Measurements from ENCODE around the gene CARM1.
"Not testable (repeated sequence)": the region's sequence is repeated elsewhere in the genome, so short reads cannot be mapped to it uniquely, and the experiment has no call there.

Gene CARM1

DNA sequence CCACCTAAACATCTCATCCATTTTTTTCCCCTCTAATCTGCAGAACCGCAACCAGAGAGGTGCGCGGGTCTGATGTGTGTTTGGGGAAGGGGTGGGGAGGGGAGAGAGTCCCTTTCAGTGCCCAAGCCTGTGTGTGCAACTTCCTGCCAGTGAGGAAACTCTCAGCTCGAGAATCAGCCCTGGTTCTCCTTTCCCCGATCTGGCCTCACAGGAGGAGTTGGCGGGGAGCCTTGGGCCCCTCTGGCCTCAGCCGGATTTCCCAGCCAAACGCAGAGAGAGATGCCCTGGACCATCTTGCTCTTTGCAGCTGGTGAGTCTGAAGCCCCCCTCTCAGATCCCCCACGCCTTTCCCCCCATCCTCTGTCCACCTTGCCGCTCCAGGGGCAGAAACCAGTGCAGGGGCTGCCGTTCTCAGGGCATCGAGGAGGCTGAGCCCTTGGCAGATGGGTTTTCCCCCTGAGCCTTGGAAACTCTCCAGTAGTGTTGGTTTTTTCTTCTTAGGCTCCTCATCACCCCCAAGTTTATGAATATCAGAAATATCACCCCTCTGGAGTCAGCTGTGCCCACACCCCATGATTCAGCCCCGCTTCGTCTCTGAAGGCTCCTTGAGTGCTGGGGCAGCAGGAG lies 23.0 kb upstream of the CARM1 start, which contains the start of gene C19orf38:
TSS of gene C19orf38 (plus strand) at position 186 of the 627 bp plus-strand sequence. CDS start at position 280, 94 bp downstream.
- no peak for DNase-seq

DNA sequence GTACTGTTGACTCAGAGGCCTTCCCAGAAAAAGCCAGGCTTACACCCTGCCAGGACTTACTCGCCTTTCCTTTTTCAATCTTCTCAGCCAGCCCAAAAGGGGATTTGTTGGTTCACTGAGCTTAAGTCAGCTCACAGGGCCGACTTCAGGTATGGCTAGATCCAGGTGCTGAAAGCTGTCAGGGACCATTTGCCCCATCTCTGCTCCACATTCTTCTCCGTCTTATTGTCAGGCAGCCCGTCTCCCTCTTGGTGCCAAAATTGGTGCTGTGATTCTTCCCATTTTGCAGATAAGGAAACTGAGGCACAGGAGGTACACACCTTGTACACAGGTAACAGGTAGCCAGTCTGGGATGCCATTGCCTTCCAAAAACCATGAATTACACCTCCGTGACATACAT lies 20.7 kb upstream of the CARM1 start:
- DNase-seq: no peak

DNA sequence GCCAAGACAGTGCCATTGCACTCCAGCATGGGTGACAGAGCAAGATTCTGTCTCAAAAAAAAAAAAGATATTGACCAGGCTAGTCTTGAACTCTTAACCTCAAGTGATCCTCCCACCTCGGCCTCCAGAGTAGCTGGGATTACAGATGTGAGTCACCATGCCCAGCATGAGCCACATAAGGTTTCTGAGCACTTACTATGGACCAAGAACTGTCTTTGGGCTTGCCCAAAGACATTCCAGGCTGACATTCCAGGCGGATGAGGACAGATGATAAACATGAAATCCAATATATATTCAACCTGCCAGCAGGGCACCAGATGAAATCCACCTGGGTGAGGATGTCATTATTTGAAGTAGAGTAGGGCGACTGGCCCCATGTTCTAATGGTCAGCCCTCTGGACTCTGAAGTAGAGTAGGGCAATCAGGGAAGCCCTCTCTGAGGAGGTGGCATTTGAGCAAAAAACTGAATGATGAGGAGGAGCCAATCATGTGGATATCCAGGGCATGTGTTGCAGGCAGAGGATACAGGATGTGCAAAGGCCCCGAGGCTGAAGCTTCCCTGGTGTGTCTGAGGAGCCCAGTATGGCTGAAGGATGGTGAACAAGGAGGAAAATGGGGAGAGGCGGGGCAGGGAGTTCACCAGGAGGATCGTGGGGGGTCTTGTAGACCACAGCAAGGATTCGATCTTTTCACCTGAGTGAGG lies 19.1 kb upstream of the CARM1 start:
- no peak for DNase-seq

DNA sequence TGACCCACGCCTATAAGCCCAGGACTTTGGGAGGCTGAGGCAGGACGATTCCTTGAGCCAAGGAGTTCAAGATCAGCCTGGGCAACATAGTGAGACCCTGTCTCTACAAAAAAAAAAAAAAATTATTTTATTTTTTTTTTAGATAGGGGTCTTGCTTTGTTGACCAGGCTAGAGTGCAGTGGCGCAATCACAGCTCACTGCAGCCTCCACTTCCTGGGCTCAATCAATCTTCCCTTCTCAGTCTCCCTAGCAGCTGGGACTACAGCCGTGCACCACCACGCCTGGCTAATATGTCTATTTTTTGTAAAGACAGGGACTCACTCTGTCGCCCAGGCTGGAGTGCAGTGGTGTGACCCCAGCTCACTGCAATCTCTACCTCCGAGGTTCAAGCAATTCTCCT lies 18.4 kb upstream of the CARM1 start:
- no peak for DNase-seq

DNA sequence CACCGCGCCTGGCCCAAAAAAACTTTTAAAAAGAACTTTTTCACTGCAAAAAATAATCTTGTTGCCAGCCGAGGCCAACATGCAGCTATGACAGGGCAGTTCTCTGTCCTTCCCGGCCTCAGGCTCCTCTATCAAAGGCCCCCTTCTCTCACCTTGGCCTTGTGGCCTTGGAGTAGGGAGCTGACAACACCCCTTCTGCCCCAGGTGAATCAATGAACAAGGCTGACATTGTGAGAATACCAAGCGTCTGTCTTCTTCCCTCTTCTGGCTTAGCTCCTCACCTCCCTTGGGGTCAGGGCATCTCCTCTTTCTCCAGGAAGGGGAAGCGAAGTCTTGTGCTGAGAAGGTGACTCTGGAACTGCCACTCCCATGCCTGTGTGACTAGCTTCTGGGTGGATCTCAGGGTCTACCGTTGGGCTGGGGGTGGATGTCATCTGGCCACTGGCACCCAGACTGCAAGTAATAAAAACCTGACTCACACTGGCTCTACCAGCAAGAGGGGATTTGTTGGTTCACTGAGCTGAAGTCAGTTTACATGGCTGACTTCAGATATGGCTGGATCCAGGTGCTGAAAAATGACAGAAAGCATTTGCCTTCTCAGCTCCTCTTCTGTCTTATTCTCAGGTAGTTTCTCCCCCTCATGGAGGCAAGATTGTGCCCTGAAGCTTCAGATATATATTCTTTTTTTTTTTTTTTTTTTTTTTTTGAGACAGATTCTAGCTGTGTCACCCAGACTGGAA lies 16.8 kb upstream of the CARM1 start:
- DNase-seq: no peak

DNA sequence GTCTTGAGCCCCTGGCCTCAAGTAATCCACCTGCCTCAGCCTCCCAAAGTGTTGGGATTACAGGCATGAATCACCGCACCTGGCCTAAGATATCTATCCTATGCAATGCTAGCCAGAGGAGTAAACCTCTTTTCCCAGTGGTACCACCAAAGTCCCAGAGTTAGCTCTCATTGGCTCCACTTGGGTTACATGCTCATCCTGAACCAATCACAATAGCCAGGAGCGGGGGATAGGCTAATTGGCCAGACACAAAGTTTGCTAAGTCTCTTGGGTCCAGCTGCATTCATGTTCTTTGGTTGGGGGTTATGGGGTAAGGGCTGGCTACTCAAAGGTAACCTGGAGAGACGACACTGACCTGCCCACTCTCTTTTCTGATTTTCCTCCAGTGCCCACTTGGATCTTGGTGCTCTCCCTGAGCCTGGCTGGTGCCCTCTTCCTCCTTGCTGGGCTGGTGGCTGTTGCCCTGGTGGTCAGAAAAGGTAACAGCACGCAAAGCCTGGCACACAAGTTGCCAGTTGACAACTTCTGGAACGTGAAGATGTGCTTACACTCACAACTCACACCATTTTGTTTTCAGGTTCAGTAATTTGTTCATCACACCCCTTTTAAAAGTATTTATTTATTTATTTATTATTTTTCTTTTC lies 15.4 kb upstream of the CARM1 start:
- no peak for DNase-seq

DNA sequence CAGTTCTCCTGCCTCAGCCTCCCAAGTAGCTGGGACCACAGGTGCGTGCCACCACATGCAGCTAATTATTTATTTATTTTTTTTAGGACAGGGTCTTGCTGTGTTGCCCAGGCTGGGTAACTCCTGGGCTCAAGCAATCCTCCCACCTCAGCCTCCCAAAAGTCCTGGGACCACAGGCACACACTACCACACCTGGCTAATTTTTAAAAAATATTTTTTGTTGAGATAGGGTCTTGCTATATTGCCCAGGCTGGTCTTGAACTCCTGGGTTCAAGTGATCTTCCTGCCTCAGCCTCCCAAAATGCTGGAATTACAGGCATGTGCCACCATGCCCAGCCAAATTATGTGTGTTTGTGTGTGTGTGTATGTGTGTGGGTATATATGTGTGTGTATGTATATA lies 14.5 kb upstream of the CARM1 start:
- DNase-seq: not testable (repeated sequence)

DNA sequence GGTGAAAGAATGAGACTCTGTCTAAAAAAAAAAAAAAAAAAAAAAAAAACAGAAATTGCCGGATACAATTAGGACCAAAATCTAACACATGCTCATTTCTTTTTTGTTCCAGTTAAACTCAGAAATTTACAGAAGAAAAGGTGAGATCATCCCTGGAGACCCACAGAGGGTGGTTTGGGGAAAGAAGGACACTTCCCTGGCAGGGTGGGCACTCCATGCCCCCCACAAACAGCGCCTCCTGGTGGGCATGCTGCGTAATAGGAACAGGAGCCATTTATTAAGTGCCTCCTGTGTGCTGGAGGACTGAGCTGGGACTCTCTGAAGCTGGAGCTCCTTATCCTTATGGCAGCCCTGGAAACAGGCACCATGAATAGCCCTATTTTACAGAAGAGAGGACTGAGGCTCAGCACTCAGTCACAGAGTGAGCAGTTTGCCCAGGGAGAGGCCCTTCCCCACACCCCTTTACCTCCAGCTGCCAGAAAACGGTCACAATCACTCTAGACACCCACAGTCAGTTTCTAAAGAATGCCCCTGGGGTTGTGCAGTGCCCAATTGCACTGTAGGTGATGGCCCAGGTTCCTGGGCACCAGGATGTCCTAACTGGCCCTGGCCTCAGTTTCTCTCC lies 13.0 kb upstream of the CARM1 start:
- DNase-seq: no peak

DNA sequence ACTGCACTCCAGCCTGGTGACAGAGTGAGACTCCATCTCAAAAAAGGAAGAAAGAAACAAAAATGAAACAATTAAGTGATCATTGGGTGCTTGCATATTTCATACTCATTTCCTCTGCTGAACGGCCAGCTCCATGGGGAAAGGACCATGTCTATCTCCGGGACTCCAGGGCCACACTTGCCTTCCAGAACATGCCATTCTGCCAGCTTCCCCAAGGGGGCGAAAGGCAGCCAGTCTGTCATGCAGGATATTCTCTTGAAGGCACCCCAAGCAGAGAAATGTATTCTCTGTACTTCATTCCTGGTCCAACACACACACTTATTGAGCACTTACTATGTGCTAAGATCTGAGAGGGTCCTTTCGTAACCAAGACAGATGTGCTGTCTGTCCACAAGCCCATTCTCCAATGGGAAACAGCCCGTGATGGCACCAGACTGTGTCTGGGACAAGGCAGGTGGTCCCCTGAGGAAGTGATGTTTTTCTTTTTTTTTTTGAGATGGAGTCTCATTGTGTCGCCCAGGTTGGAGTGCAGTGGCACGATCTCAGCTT lies 10.2 kb upstream of the CARM1 start:
- no peak for DNase-seq

DNA sequence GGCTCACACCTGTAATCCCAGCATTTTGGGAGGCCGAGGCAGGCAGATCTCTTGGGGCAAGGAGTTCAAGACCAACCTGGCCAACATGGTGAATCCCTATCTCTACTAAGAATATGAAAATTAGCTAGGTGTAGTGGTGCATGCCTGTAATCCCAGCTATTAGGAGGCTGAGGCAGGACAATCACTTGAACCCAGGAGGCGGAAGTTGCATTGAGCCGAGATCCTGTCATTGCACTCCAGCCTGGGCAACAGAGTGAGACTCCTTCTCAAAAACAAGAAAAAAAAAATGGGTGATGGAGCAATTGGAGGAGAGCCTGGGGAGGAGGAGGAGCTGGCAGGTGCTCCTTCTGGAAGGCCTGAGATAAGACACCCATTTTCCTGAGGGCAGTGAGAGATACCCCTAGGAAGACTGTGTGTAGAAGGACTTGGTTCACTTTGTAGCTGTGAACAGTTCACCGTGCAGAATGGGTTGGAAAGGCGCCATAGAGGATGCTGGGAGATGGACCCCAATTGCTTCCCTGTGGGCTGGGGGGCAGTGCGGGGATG lies 8.7 kb upstream of the CARM1 start:
- no peak for DNase-seq

DNA sequence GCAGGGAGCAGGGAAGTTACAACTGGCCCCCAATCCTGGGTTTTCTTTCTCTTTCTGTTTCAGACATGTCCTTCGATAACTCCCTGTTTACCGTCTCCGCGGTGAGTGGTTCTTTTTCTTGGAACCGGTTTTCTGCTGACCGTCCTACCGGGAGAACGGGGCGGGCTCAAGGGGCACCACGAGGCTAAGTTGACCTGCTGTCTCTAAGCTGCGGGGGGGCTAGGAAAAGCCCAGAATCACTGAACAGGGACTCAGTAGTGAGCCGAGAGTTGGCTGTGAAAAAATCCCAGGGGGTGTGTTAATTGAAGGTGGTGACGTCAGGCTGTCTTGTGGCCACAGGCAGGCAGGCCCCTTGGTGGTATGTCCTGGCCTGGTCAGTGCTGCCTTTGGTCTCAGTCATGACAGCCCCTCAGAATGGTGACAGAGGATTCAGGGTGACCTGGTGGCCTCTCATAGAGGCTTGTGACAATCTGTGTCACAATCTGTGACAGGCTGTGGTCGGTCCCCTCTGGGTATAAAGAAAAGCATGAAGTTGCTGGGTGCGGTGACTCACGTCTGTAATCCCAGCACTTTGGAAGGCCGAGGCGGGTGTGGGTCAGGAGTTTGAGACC lies 8.1 kb upstream of the CARM1 start:
- DNase-seq: no peak

DNA sequence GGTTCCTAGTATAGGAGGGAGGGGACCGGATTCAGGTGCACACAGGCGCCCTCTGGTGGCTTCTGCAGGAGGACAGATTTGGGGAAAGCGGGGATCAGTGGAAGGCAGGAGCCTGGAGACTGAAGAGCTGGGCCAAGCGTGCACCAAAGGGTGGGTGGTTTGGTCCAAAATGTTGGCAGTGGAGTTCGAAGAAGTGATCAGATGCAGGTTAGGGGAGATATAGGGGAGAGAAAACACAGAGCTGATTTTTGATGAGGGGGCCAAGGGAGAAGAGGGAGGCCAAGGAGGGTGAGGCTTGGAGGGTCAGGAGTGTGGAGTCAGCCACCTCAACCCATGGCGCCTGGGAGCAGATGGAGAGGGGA lies 6.8 kb upstream of the CARM1 start:
- DNase-seq: peak; percentile 37

DNA sequence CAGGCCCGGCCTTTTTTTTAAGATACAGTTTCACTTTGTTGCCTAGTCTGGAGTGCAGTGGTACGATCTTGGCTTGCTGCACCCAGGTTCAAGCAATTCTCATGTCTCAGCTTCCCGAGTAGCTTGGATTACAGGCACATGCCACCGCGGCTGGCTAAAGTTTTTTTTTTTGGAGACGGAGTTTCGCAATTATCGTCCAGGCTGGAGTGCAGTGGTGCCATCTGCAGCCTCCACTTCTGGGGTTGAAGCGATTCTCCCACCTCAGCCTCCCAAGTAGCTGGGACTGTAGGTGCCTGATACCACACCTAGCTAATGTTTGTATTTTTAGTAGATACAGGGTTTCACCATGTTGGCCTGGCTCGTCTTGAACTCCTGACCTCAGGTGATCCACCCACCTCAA lies 4.9 kb upstream of the CARM1 start:
- no peak for DNase-seq

DNA sequence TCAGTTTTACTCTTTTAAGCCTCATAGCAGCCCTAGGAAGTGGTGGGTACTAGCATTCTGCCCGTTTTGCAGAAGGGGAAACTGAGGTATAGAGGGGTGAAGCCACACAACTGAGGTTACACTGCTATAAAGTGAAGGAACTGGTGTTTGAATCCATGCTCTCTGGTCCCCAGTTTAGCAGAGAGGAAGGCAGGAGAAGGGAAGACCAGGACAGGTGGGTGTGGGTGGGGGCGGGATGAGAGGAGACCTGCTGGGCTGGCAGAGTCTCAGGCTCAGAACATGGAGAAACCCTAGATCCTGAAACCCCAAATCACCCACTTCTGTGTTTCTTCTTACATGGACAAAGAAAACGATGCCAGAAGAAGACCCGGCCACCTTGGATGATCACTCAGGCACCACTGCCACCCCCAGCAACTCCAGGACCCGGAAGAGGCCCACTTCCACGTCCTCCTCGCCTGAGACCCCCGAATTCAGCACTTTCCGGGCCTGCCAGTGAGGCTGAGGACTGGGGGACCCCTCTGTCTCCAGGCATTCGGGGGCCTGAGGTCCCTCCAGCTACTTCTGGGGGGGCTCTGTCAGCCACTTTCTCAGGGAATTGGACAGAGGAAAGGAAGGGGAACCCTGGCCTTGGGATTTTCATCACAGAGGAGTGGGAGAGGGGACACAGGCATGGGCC lies 2.3 kb upstream of the CARM1 start:
- DNase-seq: no peak

DNA sequence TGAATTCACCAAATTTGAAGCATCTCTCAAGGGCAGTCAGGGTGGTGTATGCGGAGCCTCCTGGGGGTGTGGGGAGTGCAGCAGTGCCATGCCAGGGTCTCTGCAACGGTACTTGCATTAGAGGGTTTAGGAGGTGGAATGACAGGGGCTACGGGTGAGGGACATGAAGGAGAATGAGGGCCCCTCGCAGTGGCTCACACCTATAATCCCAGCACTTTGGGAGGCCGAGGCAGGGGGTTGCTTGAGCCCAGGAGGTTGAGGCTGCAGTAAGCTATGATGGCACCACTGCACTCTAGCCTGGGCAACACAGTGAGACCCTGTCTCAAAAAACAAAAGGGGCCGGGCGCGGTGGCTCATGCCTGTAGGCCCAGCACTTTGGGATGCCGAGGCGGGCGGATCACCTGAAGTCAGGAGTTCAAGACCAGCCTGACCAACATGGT lies 1.5 kb upstream of the CARM1 start:
- not testable (repeated sequence) for DNase-seq

DNA sequence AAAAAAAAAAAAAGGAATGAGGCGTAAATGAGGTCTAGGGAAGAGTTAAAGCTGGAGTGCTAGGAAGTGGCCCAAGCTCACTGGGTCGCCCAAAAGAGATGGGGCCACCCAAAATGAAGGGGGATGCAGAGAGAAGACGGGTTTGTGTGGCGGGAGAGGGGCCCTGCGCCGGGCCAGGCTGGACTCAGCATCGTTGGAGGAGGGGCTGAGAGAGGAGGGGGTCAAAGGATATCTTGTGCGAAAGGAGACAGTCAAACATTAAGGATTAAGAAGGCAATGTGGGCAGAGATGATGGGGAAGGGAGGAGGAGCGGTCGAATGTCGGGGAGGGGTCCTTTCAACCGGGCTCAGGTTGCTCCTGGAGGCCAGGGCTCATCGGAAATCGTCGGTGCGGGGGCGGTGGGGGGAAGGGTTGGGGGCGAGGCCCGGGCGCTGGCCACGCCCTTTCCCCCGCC lies 825 bp upstream of the CARM1 start:
- DNase-seq: no peak

DNA sequence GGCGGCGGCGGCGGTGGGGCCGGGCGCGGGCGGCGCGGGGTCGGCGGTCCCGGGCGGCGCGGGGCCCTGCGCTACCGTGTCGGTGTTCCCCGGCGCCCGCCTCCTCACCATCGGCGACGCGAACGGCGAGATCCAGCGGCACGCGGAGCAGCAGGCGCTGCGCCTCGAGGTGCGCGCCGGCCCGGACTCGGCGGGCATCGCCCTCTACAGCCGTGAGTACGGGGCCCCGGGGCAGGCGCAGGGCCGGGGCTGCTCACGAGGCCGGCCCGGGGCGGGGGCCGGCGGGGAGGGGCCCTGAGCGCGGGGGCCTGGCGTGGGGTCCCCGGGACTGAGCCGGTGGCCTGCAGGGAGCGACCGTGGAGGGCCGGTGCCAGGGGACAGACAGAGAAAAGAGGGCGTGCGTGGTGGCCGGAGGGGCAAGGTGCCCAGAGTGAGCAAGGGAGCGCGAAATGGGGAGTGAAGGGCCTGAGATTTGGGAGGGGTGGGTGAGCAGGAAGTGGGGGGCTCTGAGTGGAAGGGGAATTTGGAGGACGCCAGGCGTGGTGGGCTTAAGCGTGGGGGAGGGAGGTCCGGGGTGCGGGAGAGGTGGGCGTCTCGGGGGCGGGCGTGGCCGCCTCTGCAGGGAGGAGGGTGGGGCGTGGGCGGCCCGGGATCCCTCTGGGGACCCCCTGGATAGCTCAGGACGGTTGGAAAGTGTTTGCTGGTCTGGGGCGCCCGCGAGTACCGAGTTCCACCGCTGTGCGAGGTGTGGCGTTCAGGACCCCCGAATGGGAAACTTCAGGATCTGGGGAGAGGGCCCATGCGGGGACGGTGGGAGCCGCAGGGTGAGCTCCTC lies 575 bp downstream of the CARM1 start:
- DNase-seq: no peak

DNA sequence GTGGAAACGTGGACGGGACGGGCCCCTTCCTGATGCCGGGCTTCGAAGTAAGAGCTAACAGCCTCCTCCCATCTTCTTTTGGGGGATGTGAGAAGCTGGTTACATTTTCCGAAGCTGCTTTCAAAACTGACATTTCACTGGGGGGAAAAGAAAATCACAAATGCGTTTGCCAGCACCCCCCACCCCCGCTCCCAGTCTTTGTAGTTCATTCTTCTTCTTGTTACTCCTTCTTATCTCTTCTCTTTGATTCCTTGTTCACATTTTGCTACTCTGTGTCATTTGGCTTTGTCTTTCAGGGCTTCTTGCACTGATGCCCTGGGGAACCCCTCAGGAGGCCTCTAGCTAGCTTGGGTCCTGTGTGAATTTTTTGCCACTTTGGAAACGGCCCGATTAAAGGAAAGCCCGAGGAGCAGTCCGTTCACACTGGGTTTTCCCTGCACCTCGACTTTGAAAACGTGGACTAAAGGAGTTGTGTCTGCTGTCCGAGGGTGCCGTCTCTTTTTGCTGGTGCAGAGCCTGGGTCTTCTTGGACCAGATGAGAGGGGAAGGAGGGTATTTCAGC lies 1.3 kb downstream of the CARM1 start:
- DNase-seq: no peak

DNA sequence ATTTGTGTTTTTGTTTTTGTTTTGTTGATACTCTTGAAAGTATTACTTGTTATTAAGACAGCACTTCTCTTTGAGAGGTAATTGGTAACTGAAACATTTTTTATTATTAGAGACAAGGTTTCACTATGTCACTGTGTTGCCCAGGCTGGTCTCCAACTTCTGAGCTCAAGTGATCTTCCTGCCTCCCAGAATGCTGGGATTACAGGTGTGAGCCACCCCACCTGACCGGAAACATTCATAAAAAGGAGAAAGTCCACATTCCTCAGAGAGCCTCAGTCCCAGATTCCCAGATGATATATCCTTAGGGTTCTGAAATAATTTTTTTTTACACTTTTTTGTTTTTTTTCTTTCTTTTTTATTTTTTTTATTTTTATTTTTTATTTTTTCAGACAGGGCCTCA lies 2.7 kb downstream of the CARM1 start:
- no peak for DNase-seq

Measured in NCI-H1048 (cell line).